ENCODE results near the gene HCN2. TPM values are rescaled to one million over a fixed set of nuclear protein-coding genes. Genes with fewer than 3 reads are reported as not detected.

The HCN2 gene
- total and polyA plus RNA-seq, 2 of the 13 experiments (the other 11 are each of a cell fraction or from before 2014, with no cell fraction given): 0.01 TPM; not detected in 1

GRCh38 chr19:591099-591958 is 1.6 kb downstream of the HCN2 start (continued):
- TF ChIP-seq ZNF704 (CRISPR knock-in tag; IDR thresholded peaks at IDR 0.05; ENCODE audit: borderline replicate concordance) (0 out of 2 replicates have a peak, but pooled peaks have one; percentile 60), ZNF501 (CRISPR knock-in tag; IDR thresholded peaks at IDR 0.05) (peak; percentile 37; the same call in 1 of the 2 replicates), ZSCAN21 (CRISPR knock-in tag; IDR thresholded peaks at IDR 0.05; ENCODE audit: borderline replicate concordance) (peak; percentile 76; the same call in 1 of the 2 replicates), SIN3A (IDR thresholded peaks at IDR 0.05; ENCODE audit: borderline replicate concordance, low read depth, low read length) (peak; percentile 32; the same call in 1 of the 2 replicates), ZSCAN12 (CRISPR knock-in tag; IDR thresholded peaks at IDR 0.05) (peak; percentile 90; the same call in 1 of the 2 replicates), MAF1 (CRISPR knock-in tag; IDR thresholded peaks at IDR 0.05; ENCODE audit: borderline replicate concordance) (peak; percentile 70; the same call in 1 of the 2 replicates), FOXM1 (CRISPR knock-in tag; IDR thresholded peaks at IDR 0.05) (no peak), RFXAP (CRISPR knock-in tag; IDR thresholded peaks at IDR 0.05; ENCODE audit: borderline replicate concordance) (peak; percentile 70), ZNF256 (CRISPR knock-in tag; conservative IDR thresholded peaks at IDR 0.05) (peak; percentile 80; the same call in 1 of the 2 replicates), SALL1 (CRISPR knock-in tag; IDR thresholded peaks at IDR 0.05) (peak; percentile 87), SRY (CRISPR knock-in tag; IDR thresholded peaks at IDR 0.05) (peak; percentile 94), ARNT2 (CRISPR knock-in tag; IDR thresholded peaks at IDR 0.05; ENCODE audit: low read depth) (peak; percentile 86), ZNF264 (CRISPR knock-in tag; IDR thresholded peaks at IDR 0.05) (peak; percentile 56; the same call in 1 of the 2 replicates), NFIB (CRISPR knock-in tag; IDR thresholded peaks at IDR 0.05; ENCODE audit: borderline replicate concordance) (no peak), KDM5B (CRISPR knock-in tag; IDR thresholded peaks at IDR 0.05; ENCODE audit: borderline replicate concordance) (peak; percentile 88; the same call in 1 of the 2 replicates), THAP8 (CRISPR knock-in tag; IDR thresholded peaks at IDR 0.05; ENCODE audit: borderline replicate concordance) (no peak), ZSCAN9 (CRISPR knock-in tag; IDR thresholded peaks at IDR 0.05; ENCODE audit: borderline replicate concordance) (peak; percentile 98), MXD4 (CRISPR knock-in tag; IDR thresholded peaks at IDR 0.05) (peak; percentile 66; the same call in 1 of the 2 replicates), ERF (CRISPR knock-in tag; IDR thresholded peaks at IDR 0.05) (peak; percentile 86), SSRP1 (CRISPR knock-in tag; IDR thresholded peaks at IDR 0.05) (no peak), ETV6 (CRISPR knock-in tag; conservative IDR thresholded peaks at IDR 0.05) (peak; percentile 82; the same call in 1 of the 2 replicates)
- TF ChIP-seq, protein P1, sequence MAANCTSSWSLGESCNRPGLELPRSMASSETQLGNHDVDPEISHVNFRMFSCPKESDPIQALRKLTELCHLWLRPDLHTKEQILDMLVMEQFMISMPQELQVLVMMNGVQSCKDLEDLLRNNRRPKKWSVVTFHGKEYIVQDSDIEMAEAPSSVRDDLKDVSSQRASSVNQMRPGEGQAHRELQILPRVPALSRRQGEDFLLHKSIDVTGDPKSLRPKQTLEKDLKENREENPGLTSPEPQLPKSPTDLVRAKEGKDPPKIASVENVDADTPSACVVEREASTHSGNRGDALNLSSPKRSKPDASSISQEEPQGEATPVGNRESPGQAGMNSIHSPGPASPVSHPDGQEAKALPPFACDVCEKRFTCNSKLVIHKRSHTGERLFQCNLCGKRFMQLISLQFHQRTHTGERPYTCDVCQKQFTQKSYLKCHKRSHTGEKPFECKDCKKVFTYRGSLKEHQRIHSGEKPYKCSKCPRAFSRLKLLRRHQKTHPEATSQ (CRISPR knock-in tag; IDR thresholded peaks at IDR 0.05; ENCODE audit: borderline replicate concordance): no peak
- TF ChIP-seq, protein P2, sequence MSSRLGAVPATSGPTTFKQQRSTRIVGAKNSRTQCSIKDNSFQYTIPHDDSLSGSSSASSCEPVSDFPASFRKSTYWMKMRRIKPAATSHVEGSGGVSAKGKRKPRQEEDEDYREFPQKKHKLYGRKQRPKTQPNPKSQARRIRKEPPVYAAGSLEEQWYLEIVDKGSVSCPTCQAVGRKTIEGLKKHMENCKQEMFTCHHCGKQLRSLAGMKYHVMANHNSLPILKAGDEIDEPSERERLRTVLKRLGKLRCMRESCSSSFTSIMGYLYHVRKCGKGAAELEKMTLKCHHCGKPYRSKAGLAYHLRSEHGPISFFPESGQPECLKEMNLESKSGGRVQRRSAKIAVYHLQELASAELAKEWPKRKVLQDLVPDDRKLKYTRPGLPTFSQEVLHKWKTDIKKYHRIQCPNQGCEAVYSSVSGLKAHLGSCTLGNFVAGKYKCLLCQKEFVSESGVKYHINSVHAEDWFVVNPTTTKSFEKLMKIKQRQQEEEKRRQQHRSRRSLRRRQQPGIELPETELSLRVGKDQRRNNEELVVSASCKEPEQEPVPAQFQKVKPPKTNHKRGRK (CRISPR knock-in tag; IDR thresholded peaks at IDR 0.05): no peak
- TF ChIP-seq, protein P3, sequence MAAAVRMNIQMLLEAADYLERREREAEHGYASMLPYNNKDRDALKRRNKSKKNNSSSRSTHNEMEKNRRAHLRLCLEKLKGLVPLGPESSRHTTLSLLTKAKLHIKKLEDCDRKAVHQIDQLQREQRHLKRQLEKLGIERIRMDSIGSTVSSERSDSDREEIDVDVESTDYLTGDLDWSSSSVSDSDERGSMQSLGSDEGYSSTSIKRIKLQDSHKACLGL (CRISPR knock-in tag; IDR thresholded peaks at IDR 0.05): peak; percentile 80

Measured in HepG2 (cell line).